WI38 (cell line): ENCODE measurements around the gene PLCB3.

ENCODE experiments used
- H3K4me3 ChIP-seq: 2 replicates; pipeline ENCODE4 v1.5.1; 2011; ENCODE audit warnings: low read depth, mild to moderate bottlenecking, control low read depth, low read length
- CTCF ChIP-seq: IDR thresholded peaks from 2 replicates; pipeline ENCODE4 v1.5.1; 2012; ENCODE audit warnings: low read depth, mild to moderate bottlenecking, control low read depth, low read length

PLCB3 gene

GRCh38 chr11:64243236-64243854 is 8.0 kb upstream of the PLCB3 start:
- TF ChIP-seq CTCF, result no peak
- no peak overlapping the region for H3K4me3 ChIP-seq

- no peak for TF ChIP-seq CTCF
- no peak overlapping the region for H3K4me3 ChIP-seq
These were observed 7.2 kb upstream of the PLCB3 start for GRCh38 chr11:64244107-64244506.

GRCh38 chr11:64244966-64245365 is 6.4 kb upstream of the PLCB3 start:
- TF ChIP-seq CTCF, result no peak

GRCh38 chr11:64245401-64245796 is 5.9 kb upstream of the PLCB3 start:
- H3K4me3 ChIP-seq, result peak overlapping the region; percentile 91
- TF ChIP-seq CTCF, result no peak

More at GRCh38 chr11:64244966-64245365, 6.4 kb upstream of the PLCB3 start:
- peak overlapping the region; percentile 91 for H3K4me3 ChIP-seq

GRCh38 chr11:64245797-64246620 is 5.3 kb upstream of the PLCB3 start:
- TF ChIP-seq CTCF, result no peak

GRCh38 chr11:64246621-64246870 is 4.8 kb upstream of the PLCB3 start:
- peak overlapping the region; percentile 91 for H3K4me3 ChIP-seq

More at GRCh38 chr11:64245797-64246620, 5.3 kb upstream of the PLCB3 start:
- peak overlapping the region; percentile 91 for H3K4me3 ChIP-seq

GRCh38 chr11:64246871-64247728 is 4.2 kb upstream of the PLCB3 start, which contains the start of gene PPP1R14B:
Gene PPP1R14B, minus strand, starts transcription at chr11:64246943. Its CDS starts 270 bp downstream, at chr11:64246673.
- peak within 1 kb of the TSS; percentile 91 for H3K4me3 ChIP-seq
- no peak for TF ChIP-seq CTCF
